RWPE2 (cell line): ENCODE results near the gene FOXO3.
A peak's percentile ranks its signal among the peaks of the same experiment; 100 is the strongest.

Experiments
- ATAC-seq: fragments of 200-7000 bp; cut with Tn5 transposase; 3 replicates; pipeline ENCODE4 v1.9.1; 2021; ENCODE audit warnings: low read depth
- DNase-seq: peaks from one replicate; pipeline ENCODE4 v3.0.0-alpha.2; 2020; ENCODE audit warnings: low spot score
- H3K27ac ChIP-seq: fragments of 450-650 bp; 2 replicates; pipeline ENCODE4 v1.5.1; 2017; ENCODE audit warnings: mild to moderate bottlenecking; ENCODE audit not compliant: poor library complexity, severe bottlenecking
- H3K27me3 ChIP-seq: fragments of 250-450 bp; sonication (Bioruptor Pico); 2 replicates; pipeline ENCODE4 v1.5.1; 2021; ENCODE audit warnings: mild to moderate bottlenecking, moderate library complexity; ENCODE audit not compliant: insufficient read depth, poor library complexity, severe bottlenecking
- H3K36me3 ChIP-seq: fragments of 250-450 bp; sonication (Bioruptor Pico); 2 replicates; pipeline ENCODE4 v1.5.1; 2020; ENCODE audit warnings: low read depth, mild to moderate bottlenecking, moderate library complexity
- H3K4me1 ChIP-seq: fragments of 250-450 bp; sonication (Bioruptor Pico); 2 replicates; pipeline ENCODE4 v1.5.1; 2021; ENCODE audit warnings: mild to moderate bottlenecking, moderate library complexity; ENCODE audit not compliant: insufficient read depth, poor library complexity, severe bottlenecking
- H3K4me3 ChIP-seq: fragments of 250-450 bp; sonication (Bioruptor Pico); 2 replicates; pipeline ENCODE4 v1.5.1; 2021; ENCODE audit warnings: mild to moderate bottlenecking, moderate library complexity; ENCODE audit not compliant: severe bottlenecking
- H3K9me3 ChIP-seq: fragments of 250-450 bp; sonication (Bioruptor Pico); 2 replicates; pipeline ENCODE4 v1.5.1; 2021; ENCODE audit warnings: mild to moderate bottlenecking, moderate library complexity; ENCODE audit not compliant: severe bottlenecking
- TF ChIP-seq, protein P1 (sequence below): fragments of 450-650 bp; IDR thresholded peaks from one replicate; pipeline ENCODE4 v1.5.1; 2017; ENCODE audit warnings: mild to moderate bottlenecking, moderate library complexity; ENCODE audit not compliant: poor library complexity, severe bottlenecking

The FOXO3 gene

GRCh38 chr6:108711826-108712225, 151.1 kb downstream of the FOXO3 start:
- H3K4me3 ChIP-seq: no peak overlapping the region
- H3K27ac ChIP-seq: no peak overlapping the region
- ATAC-seq (no peak), DNase-seq (no peak)
- no peaks in the 10 kb centered on the region for H3K9me3 ChIP-seq
- H3K27me3 ChIP-seq: no peaks in the 10 kb centered on the region
- TF ChIP-seq, protein P1, sequence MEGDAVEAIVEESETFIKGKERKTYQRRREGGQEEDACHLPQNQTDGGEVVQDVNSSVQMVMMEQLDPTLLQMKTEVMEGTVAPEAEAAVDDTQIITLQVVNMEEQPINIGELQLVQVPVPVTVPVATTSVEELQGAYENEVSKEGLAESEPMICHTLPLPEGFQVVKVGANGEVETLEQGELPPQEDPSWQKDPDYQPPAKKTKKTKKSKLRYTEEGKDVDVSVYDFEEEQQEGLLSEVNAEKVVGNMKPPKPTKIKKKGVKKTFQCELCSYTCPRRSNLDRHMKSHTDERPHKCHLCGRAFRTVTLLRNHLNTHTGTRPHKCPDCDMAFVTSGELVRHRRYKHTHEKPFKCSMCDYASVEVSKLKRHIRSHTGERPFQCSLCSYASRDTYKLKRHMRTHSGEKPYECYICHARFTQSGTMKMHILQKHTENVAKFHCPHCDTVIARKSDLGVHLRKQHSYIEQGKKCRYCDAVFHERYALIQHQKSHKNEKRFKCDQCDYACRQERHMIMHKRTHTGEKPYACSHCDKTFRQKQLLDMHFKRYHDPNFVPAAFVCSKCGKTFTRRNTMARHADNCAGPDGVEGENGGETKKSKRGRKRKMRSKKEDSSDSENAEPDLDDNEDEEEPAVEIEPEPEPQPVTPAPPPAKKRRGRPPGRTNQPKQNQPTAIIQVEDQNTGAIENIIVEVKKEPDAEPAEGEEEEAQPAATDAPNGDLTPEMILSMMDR: no peak
- no peaks in the 10 kb centered on the region for H3K36me3 ChIP-seq
- H3K4me1 ChIP-seq: no peaks in the 10 kb centered on the region

DNA sequence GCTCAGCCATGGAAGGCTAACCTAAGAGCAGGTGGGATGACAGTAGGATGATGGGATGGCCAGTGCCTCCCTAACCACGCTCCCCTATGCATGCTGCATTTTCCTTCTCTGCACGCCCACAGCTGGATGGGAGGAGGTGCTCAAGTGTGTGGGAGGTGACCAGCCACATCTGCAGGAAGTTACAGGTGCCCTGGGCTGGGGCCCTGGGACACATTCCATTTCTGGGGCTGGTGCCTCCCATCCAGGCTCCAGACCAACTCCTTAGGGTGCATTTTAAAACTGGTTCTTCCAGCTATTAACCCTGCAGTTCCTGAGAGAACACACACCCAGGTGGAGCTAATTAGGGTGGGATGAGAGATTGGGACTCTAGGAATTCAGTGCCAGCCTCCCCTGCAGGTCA, 152.2 kb downstream of the FOXO3 start:
- no peak for DNase-seq
- Histone ChIP-seq H3K9me3 (no peaks in the 10 kb centered on the region), H3K27me3 (no peaks in the 10 kb centered on the region), H3K4me3 (no peak overlapping the region), H3K36me3 (no peaks in the 10 kb centered on the region), H3K27ac (no peak overlapping the region), H3K4me1 (no peaks in the 10 kb centered on the region)
- TF ChIP-seq, protein P1: no peak
- peak; percentile 25; the same call in 1 of the 3 replicates for ATAC-seq

GRCh38 chr6:108714101-108714765, 153.5 kb downstream of the FOXO3 start:
- Histone ChIP-seq H3K27me3 (no peaks in the 10 kb centered on the region), H3K36me3 (no peaks in the 10 kb centered on the region), H3K4me1 (no peaks in the 10 kb centered on the region), H3K4me3 (no peak overlapping the region), H3K9me3 (no peaks in the 10 kb centered on the region), H3K27ac (no peak overlapping the region)
- DNase-seq (no peak), ATAC-seq (no peak)
- TF ChIP-seq, protein P1: no peak

- no peak for DNase-seq
- Histone ChIP-seq H3K36me3 (no peaks in the 10 kb centered on the region), H3K27me3 (no peaks in the 10 kb centered on the region), H3K27ac (no peak overlapping the region), H3K9me3 (no peaks in the 10 kb centered on the region), H3K4me3 (no peak overlapping the region), H3K4me1 (no peaks in the 10 kb centered on the region)
- ATAC-seq: no peak
- TF ChIP-seq, protein P1: no peak
Measured at GRCh38 chr6:108714766-108715414, 154.2 kb downstream of the FOXO3 start.

GRCh38 chr6:108715832-108716231, 155.1 kb downstream of the FOXO3 start:
- TF ChIP-seq, protein P1: no peak
- no peaks in the 10 kb centered on the region for H3K9me3 ChIP-seq
- no peak overlapping the region for H3K4me3 ChIP-seq
- DNase-seq: no peak
- no peaks in the 10 kb centered on the region for H3K36me3 ChIP-seq
- H3K4me1 ChIP-seq: no peaks in the 10 kb centered on the region
- ATAC-seq: no peak
- H3K27ac ChIP-seq: no peak overlapping the region
- no peaks in the 10 kb centered on the region for H3K27me3 ChIP-seq
